H9 (cell line): ENCODE data around the gene PLA2G1B. TPM values are rescaled to one million over a fixed set of nuclear protein-coding genes. Genes with fewer than 3 reads are reported as not detected.

Experiments used
- DNase-seq: peaks from one replicate; pipeline ENCODE4 v3.0.0-alpha.2; 2017
- H2AFZ ChIP-seq: one replicate; pipeline ENCODE4 v1.6.1; 2013; ENCODE audit warnings: mild to moderate bottlenecking, low read length, control low read depth, moderate library complexity
- H2AK5ac ChIP-seq: 2 replicates; pipeline ENCODE4 v1.6.1; 2013; ENCODE audit warnings: low read length, control low read depth, mixed read lengths; ENCODE audit not compliant: insufficient read length
- H2BK120ac ChIP-seq: one replicate; pipeline ENCODE4 v1.6.1; 2013; ENCODE audit warnings: low read depth, mild to moderate bottlenecking, low read length, control low read depth, inconsistent platforms; ENCODE audit not compliant: poor library complexity, severe bottlenecking
- H2BK12ac ChIP-seq: 2 replicates; pipeline ENCODE4 v1.6.1; 2013; ENCODE audit warnings: low read length, control low read depth, mixed read lengths, low read depth; ENCODE audit not compliant: insufficient read length
- H2BK15ac ChIP-seq: 2 replicates; pipeline ENCODE4 v1.6.1; 2013; ENCODE audit warnings: low read depth, low read length, control low read depth
- H2BK20ac ChIP-seq: one replicate; pipeline ENCODE4 v1.6.1; 2013; ENCODE audit warnings: low read depth, mild to moderate bottlenecking, low read length, control low read depth, inconsistent platforms; ENCODE audit not compliant: poor library complexity, severe bottlenecking
- H2BK5ac ChIP-seq: 2 replicates; pipeline ENCODE4 v1.6.1; 2013; ENCODE audit warnings: low read length, control low read depth, mixed read lengths; ENCODE audit not compliant: insufficient read length
- H3K14ac ChIP-seq: 2 replicates; pipeline ENCODE4 v1.6.1; 2013; ENCODE audit warnings: low read length, control low read depth; ENCODE audit not compliant: insufficient read depth
- H3K18ac ChIP-seq: 2 replicates; pipeline ENCODE4 v1.6.1; 2013; ENCODE audit warnings: low read depth, mild to moderate bottlenecking, mixed read lengths, low read length, control low read depth; ENCODE audit not compliant: insufficient read length
- H3K23ac ChIP-seq: 2 replicates; pipeline ENCODE4 v1.6.1; 2013; ENCODE audit warnings: low read length, control low read depth, mixed read lengths, low read depth; ENCODE audit not compliant: insufficient read length
- H3K23me2 ChIP-seq: 2 replicates; pipeline ENCODE4 v1.6.1; 2013; ENCODE audit warnings: low read depth, mild to moderate bottlenecking, mixed read lengths, low read length, control low read depth; ENCODE audit not compliant: insufficient read length, poor library complexity, severe bottlenecking
- H3K27ac ChIP-seq: 2 replicates; pipeline ENCODE4 v1.5.1; 2013; ENCODE audit warnings: low read length, control low read depth, mixed read lengths, low read depth; ENCODE audit not compliant: insufficient read length
- H3K27me3 ChIP-seq: 2 replicates; pipeline ENCODE4 v1.6.1; 2013; ENCODE audit warnings: low read length, control low read depth, inconsistent platforms; ENCODE audit not compliant: insufficient read depth
- H3K4ac ChIP-seq: 2 replicates; pipeline ENCODE4 v1.6.1; 2013; ENCODE audit warnings: low read depth, mild to moderate bottlenecking, control low read depth, inconsistent platforms, low read length, moderate library complexity
- H3K4me1 ChIP-seq: 2 replicates; pipeline ENCODE4 v1.6.1; 2013; ENCODE audit warnings: low read length, control low read depth, inconsistent platforms; ENCODE audit not compliant: insufficient read depth
- H3K4me2 ChIP-seq: 2 replicates; pipeline ENCODE4 v1.6.1; 2013; ENCODE audit warnings: low read length, control low read depth, mixed read lengths; ENCODE audit not compliant: insufficient read length, insufficient read depth
- H3K56ac ChIP-seq: 2 replicates; pipeline ENCODE4 v1.6.1; 2013; ENCODE audit warnings: low read depth, mild to moderate bottlenecking, mixed read lengths, low read length, control low read depth; ENCODE audit not compliant: insufficient read length
- H3K79me1 ChIP-seq: 2 replicates; pipeline ENCODE4 v1.6.1; 2013; ENCODE audit warnings: low read depth, mild to moderate bottlenecking, moderate library complexity, low read length, control low read depth, inconsistent platforms; ENCODE audit not compliant: insufficient read depth, poor library complexity, severe bottlenecking
- H3K79me2 ChIP-seq: 2 replicates; pipeline ENCODE4 v1.6.1; 2013; ENCODE audit warnings: low read length, control low read depth, inconsistent platforms; ENCODE audit not compliant: insufficient read depth
- H3K9ac ChIP-seq: 2 replicates; pipeline ENCODE4 v1.6.1; 2013; ENCODE audit warnings: low read length, control low read depth, mixed read lengths; ENCODE audit not compliant: insufficient read length; ENCODE audit errors: extremely low read depth
- H3K9me3 ChIP-seq: one replicate; pipeline ENCODE4 v1.6.1; 2013; ENCODE audit warnings: low read depth, low read length, inconsistent platforms; ENCODE audit not compliant: control insufficient read depth
- H3T11ph ChIP-seq: one replicate; pipeline ENCODE4 v1.6.1; 2013; ENCODE audit warnings: mild to moderate bottlenecking, low read length, control low read depth, inconsistent platforms
- H4K20me1 ChIP-seq: one replicate; pipeline ENCODE4 v1.6.1; 2013; ENCODE audit not compliant: control insufficient read depth, insufficient read length, insufficient read depth
- H4K5ac ChIP-seq: 2 replicates; pipeline ENCODE4 v1.6.1; 2013; ENCODE audit warnings: low read depth, mild to moderate bottlenecking, mixed read lengths, low read length, control low read depth; ENCODE audit not compliant: insufficient read length
- H4K8ac ChIP-seq: replicated peaks from 2 replicates; pipeline ENCODE4 v1.6.1; 2013; ENCODE audit warnings: low read length, control low read depth, mixed read lengths, low read depth; ENCODE audit not compliant: insufficient read length
- H4K91ac ChIP-seq: 2 replicates; pipeline ENCODE4 v1.6.1; 2013; ENCODE audit warnings: low read depth, mild to moderate bottlenecking, moderate library complexity, mixed read lengths, low read length, control low read depth; ENCODE audit not compliant: insufficient read length
- H3K27ac Mint-ChIP-seq, 3 experiments: 2 replicates in 2 of 3; 3 replicates in 1 of 3; pipeline ENCODE4 v1.8.0; 2020 to 2021; ENCODE audit warnings: mixed read lengths in 3 of 3, mild to moderate bottlenecking in 1 of 3, moderate library complexity in 1 of 3
- H3K27me3 Mint-ChIP-seq: 2 replicates; pipeline ENCODE4 v1.8.0; 2021; ENCODE audit warnings: low read depth, mild to moderate bottlenecking, moderate library complexity, mixed read lengths
- H3K36me3 Mint-ChIP-seq, 3 experiments: 2 replicates in 2 of 3; 3 replicates in 1 of 3; pipeline ENCODE4 v1.8.0; 2020 to 2021; ENCODE audit warnings: low read depth in 3 of 3, mixed read lengths in 3 of 3; ENCODE audit not compliant: insufficient read depth in 1 of 3
- H3K4me1 Mint-ChIP-seq, 2 experiments: 2 replicates each; pipeline ENCODE4 v1.8.0; 2020; ENCODE audit warnings: mixed read lengths in 2 of 2
- H3K4me3 Mint-ChIP-seq, 2 experiments: 2 replicates in 1 of 2; 3 replicates in 1 of 2; pipeline ENCODE4 v1.8.0; 2020 to 2021; ENCODE audit warnings: mild to moderate bottlenecking in 2 of 2, mixed read lengths in 2 of 2, moderate library complexity in 1 of 2
- H3K9me3 Mint-ChIP-seq, 2 experiments: 2 replicates in 1 of 2; 3 replicates in 1 of 2; pipeline ENCODE4 v1.8.0; 2020; ENCODE audit warnings: mild to moderate bottlenecking in 2 of 2, mixed read lengths in 2 of 2, moderate library complexity in 1 of 2
- CTCF ChIP-seq: fragments of 200-600 bp; sonication (generic); conservative IDR thresholded peaks from 3 replicates; pipeline ENCODE4 v1.8.0; 2021; ENCODE audit warnings: antibody characterized with exemption, mild to moderate bottlenecking
- WGBS: extraction: QIAGEN DNeasy Blood & Tissue Kit; methylation state at CpG from one replicate; pipeline ENCODE4 v1.1.7; 2013; ENCODE audit warnings: missing lambda C conversion rate, low lambda C conversion rate, mixed read lengths; ENCODE audit not compliant: insufficient read length; ENCODE audit errors: extremely low coverage; 5-methylcytosine and 5-hydroxymethylcytosine counted together
- total RNA-seq: library from RNA; stranded (reverse); gene quantifications from 2 replicates; pipeline ENCODE4 v1.2.1, GENCODE V29; 2021

Gene PLA2G1B
- total RNA-seq, 1 experiment from 2014 or later: not detected

GRCh38 chr12:120364487-120364886 lies 36.9 kb upstream of the PLA2G1B start:
- no peak for TF ChIP-seq CTCF
- peaks cover 10% of the 10 kb centered on the region for H3K27me3 Mint-ChIP-seq
- Histone ChIP-seq H3K9me3 (no peaks in the 10 kb centered on the region), H3K27ac (no peak overlapping the region), H2BK12ac (no peak overlapping the region), H3T11ph (no peak overlapping the region), H3K56ac (no peak overlapping the region), H2AFZ (no peak overlapping the region), H3K4me1 (peaks cover 11% of the 10 kb centered on the region; the same call in 1 of the 2 replicates), H3K79me2 (no peaks in the 10 kb centered on the region), H3K23me2 (peaks cover 9% of the 10 kb centered on the region), H4K91ac (no peak overlapping the region), H2BK20ac (no peak overlapping the region), H3K27me3 (no peaks in the 10 kb centered on the region; the same call in 1 of the 2 replicates), H3K4ac (no peak overlapping the region), H4K8ac (no peak overlapping the region), H2AK5ac (no peak overlapping the region), H3K14ac (no peak overlapping the region), H2BK120ac (no peak overlapping the region), H3K9ac (no peak overlapping the region), H3K23ac (no peak overlapping the region), H2BK15ac (no peak overlapping the region), H2BK5ac (no peak overlapping the region), H3K79me1 (peaks cover 2% of the 10 kb centered on the region), H3K4me2 (no peak overlapping the region), H4K20me1 (peaks cover 5% of the 10 kb centered on the region), H4K5ac (no peak overlapping the region), H3K18ac (no peak overlapping the region)
- peak overlapping the region in 1 of 3 experiments; percentile 19; a peak in 1 of 7 replicates for H3K27ac Mint-ChIP-seq
- DNase-seq: no peak
- peaks cover 29 to 64% (median 64%) of the 10 kb centered on the region in 3 experiments for H3K36me3 Mint-ChIP-seq
- no peaks in the 10 kb centered on the region for H3K9me3 Mint-ChIP-seq
- WGBS: no CpG with 5 or more reads among the region's 6 CpGs
- no peak overlapping the region; a peak in 1 of 5 replicates for H3K4me3 Mint-ChIP-seq
- H3K4me1 Mint-ChIP-seq: peaks cover 62 to 73% of the 10 kb centered on the region in 2 experiments
